Measurements from ENCODE around the gene TYW3. TPM values are rescaled to one million over a fixed set of nuclear protein-coding genes. Genes with fewer than 3 reads are reported as not detected.

TYW3 gene
- total RNA-seq, 1 experiment from 2014 or later = 32.9 TPM

- TF ChIP-seq MAX (CRISPR knock-in tag; IDR thresholded peaks at IDR 0.05) (no peak), PRDM15 (CRISPR knock-in tag; IDR thresholded peaks at IDR 0.05) (no peak), ARID4B (CRISPR knock-in tag; IDR thresholded peaks at IDR 0.05; ENCODE audit: borderline replicate concordance) (no peak), ZNF219 (CRISPR knock-in tag; IDR thresholded peaks at IDR 0.05; ENCODE audit: borderline replicate concordance) (no peak), NR1H2 (CRISPR knock-in tag; IDR thresholded peaks at IDR 0.05) (no peak), NFYB (CRISPR knock-in tag; conservative IDR thresholded peaks at IDR 0.05; ENCODE audit: low read depth) (no peak)
- TF ChIP-seq, protein P1, sequence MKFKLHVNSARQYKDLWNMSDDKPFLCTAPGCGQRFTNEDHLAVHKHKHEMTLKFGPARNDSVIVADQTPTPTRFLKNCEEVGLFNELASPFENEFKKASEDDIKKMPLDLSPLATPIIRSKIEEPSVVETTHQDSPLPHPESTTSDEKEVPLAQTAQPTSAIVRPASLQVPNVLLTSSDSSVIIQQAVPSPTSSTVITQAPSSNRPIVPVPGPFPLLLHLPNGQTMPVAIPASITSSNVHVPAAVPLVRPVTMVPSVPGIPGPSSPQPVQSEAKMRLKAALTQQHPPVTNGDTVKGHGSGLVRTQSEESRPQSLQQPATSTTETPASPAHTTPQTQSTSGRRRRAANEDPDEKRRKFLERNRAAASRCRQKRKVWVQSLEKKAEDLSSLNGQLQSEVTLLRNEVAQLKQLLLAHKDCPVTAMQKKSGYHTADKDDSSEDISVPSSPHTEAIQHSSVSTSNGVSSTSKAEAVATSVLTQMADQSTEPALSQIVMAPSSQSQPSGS (CRISPR knock-in tag; IDR thresholded peaks at IDR 0.05; ENCODE audit: borderline replicate concordance, low read depth) = no peak
- TF ChIP-seq, protein P2, sequence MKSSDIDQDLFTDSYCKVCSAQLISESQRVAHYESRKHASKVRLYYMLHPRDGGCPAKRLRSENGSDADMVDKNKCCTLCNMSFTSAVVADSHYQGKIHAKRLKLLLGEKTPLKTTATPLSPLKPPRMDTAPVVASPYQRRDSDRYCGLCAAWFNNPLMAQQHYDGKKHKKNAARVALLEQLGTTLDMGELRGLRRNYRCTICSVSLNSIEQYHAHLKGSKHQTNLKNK (CRISPR knock-in tag; IDR thresholded peaks at IDR 0.05) = no peak
Measured at GRCh38 chr1:74726063-74726462, 6.9 kb upstream of the TYW3 start (continued).

DNA sequence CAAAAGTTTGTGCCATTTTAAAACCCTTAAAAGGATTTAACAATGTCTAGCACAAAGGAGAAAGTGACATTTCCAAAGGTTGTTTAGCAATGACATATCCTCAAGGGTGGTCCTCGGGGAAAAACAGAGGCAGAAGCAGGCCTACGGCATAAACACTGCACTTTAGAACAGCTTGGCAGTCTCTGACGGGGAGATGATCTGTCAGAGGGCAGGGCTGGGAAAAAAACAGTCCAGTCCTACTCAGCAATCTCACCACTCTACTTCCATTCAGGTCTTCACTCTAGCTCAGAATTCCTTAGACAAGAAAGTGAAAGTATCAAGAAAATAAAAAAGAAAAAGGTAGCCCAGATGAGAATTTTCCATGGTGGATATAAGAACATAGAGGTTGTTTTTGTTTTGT is 4.2 kb upstream of the TYW3 start:
- peaks cover 49% of the 10 kb centered on the region for H3K36me3 Mint-ChIP-seq
- ATAC-seq (no peak), DNase-seq (ENCODE audit: low spot score) (no peak)
- ChIA-PET POLR2A (no interaction called here), CTCF (interaction anchor here (0.8 kb wide), 1 partner anchor 39 kb away, joined by 3 read pairs; no protein-coding TSS in a partner anchor)
- H3K4me1 Mint-ChIP-seq = peaks cover 20% of the 10 kb centered on the region
- no peak overlapping the region for H3K27ac Mint-ChIP-seq
- H3K27me3 Mint-ChIP-seq (ENCODE audit: low read depth) = no peaks in the 10 kb centered on the region
- TF ChIP-seq MAX (CRISPR knock-in tag; IDR thresholded peaks at IDR 0.05) (no peak), USF2 (CRISPR knock-in tag; IDR thresholded peaks at IDR 0.05) (no peak), CBFB (CRISPR knock-in tag; IDR thresholded peaks at IDR 0.05; ENCODE audit: low read depth) (no peak), IRF2 (CRISPR knock-in tag; IDR thresholded peaks at IDR 0.05; ENCODE audit: borderline replicate concordance, low read depth) (no peak), TEAD4 (CRISPR knock-in tag; IDR thresholded peaks at IDR 0.05) (no peak), JAZF1 (CRISPR knock-in tag; IDR thresholded peaks at IDR 0.05) (no peak), ZNF138 (CRISPR knock-in tag; conservative IDR thresholded peaks at IDR 0.05) (no peak), ESRRA (CRISPR knock-in tag; IDR thresholded peaks at IDR 0.05; ENCODE audit: borderline replicate concordance) (no peak)
- TF ChIP-seq, protein P3, sequence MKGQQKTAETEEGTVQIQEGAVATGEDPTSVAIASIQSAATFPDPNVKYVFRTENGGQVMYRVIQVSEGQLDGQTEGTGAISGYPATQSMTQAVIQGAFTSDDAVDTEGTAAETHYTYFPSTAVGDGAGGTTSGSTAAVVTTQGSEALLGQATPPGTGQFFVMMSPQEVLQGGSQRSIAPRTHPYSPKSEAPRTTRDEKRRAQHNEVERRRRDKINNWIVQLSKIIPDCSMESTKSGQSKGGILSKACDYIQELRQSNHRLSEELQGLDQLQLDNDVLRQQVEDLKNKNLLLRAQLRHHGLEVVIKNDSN (CRISPR knock-in tag; IDR thresholded peaks at IDR 0.05) = no peak
- no peak overlapping the region for H3K4me3 Mint-ChIP-seq
- peaks cover 25% of the 10 kb centered on the region for H3K9me3 Mint-ChIP-seq
